ENCODE data around the gene FSD2. TPM values are rescaled to one million over a fixed set of nuclear protein-coding genes. Genes with fewer than 3 reads are reported as not detected.

The FSD2 gene
- total RNA-seq, 1 donor from 2014 or later: not detected

DNA sequence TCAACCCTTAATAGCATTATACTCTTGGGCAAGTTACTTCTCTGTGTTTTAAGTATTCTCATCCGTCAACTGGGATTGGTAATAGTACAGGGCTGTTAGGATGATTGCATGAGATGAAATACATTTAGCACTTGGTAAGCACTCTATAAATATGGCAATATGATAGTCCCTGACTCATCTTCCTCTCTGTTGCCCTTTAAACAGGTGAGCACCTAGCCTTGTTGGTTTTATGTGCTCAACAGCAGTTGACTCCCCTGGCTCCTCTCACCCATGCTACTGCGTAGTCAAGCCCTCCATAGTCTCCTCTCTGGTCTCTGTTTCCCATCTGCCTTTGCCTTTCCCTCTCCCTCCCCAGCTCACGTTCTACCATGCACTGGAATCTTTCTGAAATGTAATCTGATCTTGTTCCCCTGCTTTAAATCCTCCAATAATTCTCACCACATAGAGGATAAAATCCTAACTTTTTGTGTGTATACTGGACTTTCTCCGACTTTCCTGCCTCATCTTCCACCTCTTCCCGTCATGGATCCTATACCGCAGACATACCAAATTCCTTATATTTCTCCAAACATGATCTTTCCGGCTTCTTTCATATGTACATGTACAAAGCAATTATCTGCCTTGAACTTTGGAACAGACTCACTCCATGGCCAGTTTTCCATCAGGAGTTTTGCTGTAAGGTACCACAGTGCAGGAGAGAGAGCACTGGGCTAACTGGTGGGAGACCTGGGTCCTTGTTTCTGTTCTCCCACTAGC, 42.3 kb downstream of the FSD2 start:
- no peak for DNase-seq (ENCODE audit: low spot score)
- intact Hi-C loops (cut with DNase I): no loop called here
- ATAC-seq: no peak

GRCh38 chr15:82751308-82751707, 54.6 kb downstream of the FSD2 start:
- ATAC-seq: no peak
- DNase-seq (ENCODE audit: low spot score): no peak
- intact Hi-C loops (cut with DNase I): no loop called here

- ATAC-seq: peak; percentile 6
- no peak for DNase-seq (ENCODE audit: low spot score)
Measured at GRCh38 chr15:82750831-82751180, 55.1 kb downstream of the FSD2 start.

DNA sequence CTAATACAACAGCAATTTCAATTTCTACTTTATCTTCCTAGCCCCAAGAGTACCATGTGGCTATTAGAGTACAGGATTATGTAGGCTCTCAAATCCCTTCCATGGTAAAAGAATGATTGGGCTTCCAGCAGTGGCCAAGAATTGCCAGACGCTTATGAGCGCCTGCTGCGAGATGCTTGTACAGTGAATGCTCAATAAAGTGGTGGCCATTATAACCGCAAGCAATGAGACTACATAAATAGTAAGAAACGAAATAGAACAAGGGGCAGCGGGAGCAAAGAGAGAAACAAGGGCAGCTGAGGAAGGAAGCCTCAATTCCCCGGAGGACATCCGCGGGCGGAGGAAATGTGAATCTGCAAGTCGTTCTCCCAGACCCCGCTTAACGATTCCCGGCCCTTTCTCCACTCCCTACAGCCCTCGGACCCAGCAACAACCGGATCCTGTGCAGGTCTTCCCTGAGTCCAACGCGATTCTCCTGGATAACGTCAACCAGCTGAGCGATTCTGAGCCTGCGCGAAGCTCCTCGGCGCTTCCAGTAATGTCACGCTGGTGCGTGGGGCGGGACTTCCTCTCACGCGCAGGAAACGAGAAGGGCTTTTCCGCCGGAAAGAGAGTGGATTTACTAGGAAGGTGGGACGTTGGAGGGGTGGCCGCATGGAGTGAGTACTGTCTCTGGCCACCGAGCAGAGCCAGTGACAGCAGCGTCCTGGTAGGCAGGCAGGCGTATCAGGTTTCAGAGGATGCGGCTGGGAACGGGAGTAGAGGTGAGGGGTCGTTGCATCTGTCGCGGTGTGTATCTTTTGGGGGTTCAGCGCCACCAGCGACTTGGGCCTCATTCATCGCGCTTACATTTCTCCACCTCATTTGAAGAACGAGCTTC, 55.7 kb downstream of the FSD2 start:
- intact Hi-C loops (cut with DNase I): no loop called here
- DNase-seq (ENCODE audit: low spot score) (peak; percentile 93), ATAC-seq (peak; percentile 100)

More at GRCh38 chr15:82750831-82751180, 55.1 kb downstream of the FSD2 start:
- intact Hi-C loops (cut with DNase I): no loop called here

GRCh38 chr15:82748315-82748714, 57.6 kb downstream of the FSD2 start:
- no peak for ATAC-seq
- intact Hi-C loops (cut with DNase I): no loop called here
- no peak for DNase-seq (ENCODE audit: low spot score)

DNA sequence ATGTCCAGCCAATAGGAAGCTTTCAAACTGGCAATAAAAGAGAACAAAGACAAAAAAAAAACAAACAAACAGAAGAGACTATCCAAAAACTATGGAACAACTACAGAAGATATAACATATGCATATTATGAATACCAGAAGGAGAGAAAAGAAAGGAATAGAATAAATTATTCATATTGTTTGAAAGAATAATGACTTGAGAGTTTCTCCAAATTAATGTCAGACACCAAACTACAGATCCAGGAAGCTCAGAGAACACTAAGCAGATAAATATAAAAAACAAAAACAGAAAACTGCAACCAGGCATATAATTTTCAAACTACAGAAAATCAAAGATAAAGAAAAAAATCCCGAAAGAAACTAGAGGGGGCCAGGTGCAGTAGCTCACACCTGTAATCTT, 62.1 kb downstream of the FSD2 start:
- DNase-seq (ENCODE audit: low spot score): no peak
- ATAC-seq: no peak
- intact Hi-C loops (cut with DNase I): no loop called here

GRCh38 chr15:82742134-82742533, 63.7 kb downstream of the FSD2 start:
- intact Hi-C loops (cut with DNase I): no loop called here
- DNase-seq (ENCODE audit: low spot score) (no peak), ATAC-seq (no peak)

DNA sequence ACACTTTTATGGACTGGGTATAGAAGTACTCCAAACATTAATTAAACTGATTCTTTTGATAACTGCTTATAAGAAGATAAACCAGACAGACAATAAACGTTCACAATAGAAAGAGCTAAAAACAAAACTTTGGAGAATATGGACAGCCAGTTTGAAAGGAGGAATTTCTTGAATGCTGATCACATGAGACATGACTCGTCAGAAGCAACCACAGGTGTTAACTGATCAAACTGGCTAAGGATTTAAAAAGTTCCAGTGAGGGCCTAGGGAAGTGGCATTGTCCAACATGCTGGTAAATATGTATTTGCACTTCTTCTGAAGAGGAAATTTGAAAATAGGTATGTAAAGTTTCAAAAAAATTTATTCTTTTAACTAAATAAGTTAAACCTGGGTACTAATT, 66.8 kb downstream of the FSD2 start:
- intact Hi-C loops (cut with DNase I): no loop called here
- ATAC-seq: no peak
- DNase-seq (ENCODE audit: low spot score): no peak

- ATAC-seq: no peak
- DNase-seq (ENCODE audit: low spot score): no peak
- intact Hi-C loops (cut with DNase I): no loop called here
Measured at GRCh38 chr15:82737975-82738374, 67.9 kb downstream of the FSD2 start.

GRCh38 chr15:82731527-82731926, 74.3 kb downstream of the FSD2 start:
- DNase-seq (ENCODE audit: low spot score) (no peak), ATAC-seq (no peak)
- intact Hi-C loops (cut with DNase I): no loop called here

DNA sequence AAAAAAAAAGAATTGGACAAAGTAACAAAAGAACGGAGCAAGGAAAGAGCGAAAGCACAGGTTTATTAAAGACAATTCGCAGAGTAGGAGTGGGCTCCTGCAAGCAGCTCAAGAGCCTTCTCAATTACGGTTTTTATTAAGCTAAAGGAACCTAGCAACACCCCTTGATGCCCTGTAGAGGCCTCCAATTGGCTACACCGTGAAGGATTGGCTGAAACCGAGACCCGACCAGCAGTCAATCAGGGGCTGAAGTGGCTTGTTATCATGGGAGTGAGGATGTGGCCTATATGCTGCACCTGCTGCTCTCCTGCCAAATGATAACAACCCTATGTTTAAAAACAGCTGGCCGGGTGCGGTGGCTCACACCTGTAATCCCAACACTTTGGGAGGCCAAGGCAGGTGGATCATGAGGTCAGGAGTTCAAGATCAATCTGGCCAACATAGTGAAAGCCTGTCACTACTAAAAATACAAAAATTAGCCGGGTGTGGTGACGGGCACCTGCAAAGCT, 75.8 kb downstream of the FSD2 start:
- DNase-seq (ENCODE audit: low spot score) (no peak), ATAC-seq (no peak)
- intact Hi-C loops (cut with DNase I): no loop called here

DNA sequence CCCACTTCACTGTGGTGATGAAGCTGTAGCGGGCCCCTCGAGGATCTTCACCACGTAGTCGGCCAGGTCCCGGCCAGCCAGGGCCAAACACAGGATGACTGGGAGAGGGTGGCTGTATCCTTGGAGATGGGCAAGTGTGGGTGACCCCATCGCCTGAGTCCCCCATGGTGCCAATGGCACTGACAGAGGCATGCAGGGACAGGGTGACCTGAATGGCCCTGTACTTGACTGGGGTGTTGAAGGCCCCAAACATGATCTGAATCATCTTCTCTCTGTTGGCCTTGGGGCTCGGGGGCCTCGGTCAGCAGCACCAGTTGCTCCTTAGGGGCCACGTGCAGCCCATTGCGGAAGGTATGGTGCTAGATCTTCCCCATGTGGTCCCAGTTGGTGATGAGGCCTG, 79.1 kb downstream of the FSD2 start:
- intact Hi-C loops (cut with DNase I): no loop called here
- DNase-seq (ENCODE audit: low spot score) (no peak), ATAC-seq (no peak)

- intact Hi-C loops (cut with DNase I): no loop called here
- DNase-seq (ENCODE audit: low spot score): no peak
- ATAC-seq: no peak
Measured at GRCh38 chr15:82715003-82715402, 90.9 kb downstream of the FSD2 start.

- DNase-seq (ENCODE audit: low spot score) (no peak), ATAC-seq (no peak)
- intact Hi-C loops (cut with DNase I): no loop called here
Measured at GRCh38 chr15:82714016-82714415, 91.9 kb downstream of the FSD2 start.

DNA sequence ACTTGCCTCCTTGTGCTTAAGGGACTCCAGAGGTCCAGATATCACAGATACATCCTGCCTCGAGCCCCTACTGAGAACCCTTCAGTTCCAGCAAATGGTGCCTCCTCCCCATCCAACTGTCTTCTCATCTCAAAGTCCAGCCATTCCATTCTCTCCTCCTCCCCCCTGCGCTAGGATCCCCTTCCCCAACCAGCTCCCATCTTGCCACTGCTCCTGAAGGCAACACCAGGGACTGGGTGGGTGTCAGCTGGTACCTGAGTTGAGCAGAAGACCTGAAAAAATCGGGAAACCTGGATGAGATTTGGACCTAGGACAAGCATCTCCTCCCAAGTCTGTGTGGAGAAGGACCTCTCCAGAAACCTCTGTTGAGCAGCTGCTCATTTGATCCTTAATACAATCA, 93.8 kb downstream of the FSD2 start:
- intact Hi-C loops (cut with DNase I): no loop called here
- ATAC-seq: no peak
- no peak for DNase-seq (ENCODE audit: low spot score)

- ATAC-seq: no peak
- DNase-seq (ENCODE audit: low spot score): no peak
- intact Hi-C loops (cut with DNase I): no loop called here
Measured at GRCh38 chr15:82710926-82711490, 94.9 kb downstream of the FSD2 start.

DNA sequence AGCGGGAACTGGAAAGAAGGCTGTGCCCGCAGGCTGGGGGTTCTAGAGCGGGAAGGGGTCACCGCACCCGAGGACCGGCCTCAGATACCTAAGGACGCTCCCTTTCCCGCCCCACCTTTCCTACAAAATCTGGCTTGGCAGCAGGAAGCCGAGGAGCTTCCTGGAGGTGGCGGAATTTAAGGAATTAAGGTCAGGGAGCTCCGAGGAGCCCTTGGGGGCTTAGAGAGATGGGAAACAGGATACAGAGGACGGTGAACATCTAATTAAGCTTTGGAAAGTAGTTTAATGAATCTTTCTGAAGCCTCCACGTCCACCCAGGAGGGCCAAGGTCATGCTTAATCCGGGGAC, 95.7 kb downstream of the FSD2 start:
- intact Hi-C loops (cut with DNase I): no loop called here
- DNase-seq (ENCODE audit: low spot score) (no peak), ATAC-seq (no peak)

- intact Hi-C loops (cut with DNase I): no loop called here
- ATAC-seq: peak; percentile 82
- peak; percentile 68 for DNase-seq (ENCODE audit: low spot score)
Measured at GRCh38 chr15:82709421-82710207, 96.3 kb downstream of the FSD2 start, which contains the start of gene AP3B2. Gene AP3B2 (minus strand): TSS chr15:82709875. CDS start chr15:82709706, 169 bp downstream.

DNA sequence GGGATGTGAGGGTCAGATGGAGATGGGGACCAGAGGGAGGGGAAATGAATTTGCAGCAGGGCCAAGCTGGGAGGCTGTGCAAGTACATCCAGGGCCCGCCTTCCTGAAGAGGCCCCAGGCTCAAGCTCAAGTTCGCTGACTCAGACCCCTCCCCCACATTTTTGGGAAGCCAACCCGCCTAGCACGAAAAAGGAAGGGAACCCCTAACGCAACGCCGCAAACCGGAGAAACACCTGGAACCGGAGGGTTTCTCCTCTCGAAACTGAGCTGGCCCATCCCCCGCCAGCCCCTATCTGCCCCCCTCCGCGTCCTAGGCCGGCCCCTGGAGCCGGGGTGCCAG, 96.8 kb downstream of the FSD2 start:
- ATAC-seq (no peak), DNase-seq (ENCODE audit: low spot score) (no peak)
- intact Hi-C loops (cut with DNase I): no loop called here
